ENCODE results near the gene C1QL4.

- TF ChIP-seq CTCF (IDR thresholded peaks at IDR 0.05) (no peak), POLR2AphosphoS5 (IDR thresholded peaks at IDR 0.05; ENCODE audit: insufficient read depth in 1 of 2, low read depth in 1 of 2) (no peak), POLR2A (IDR thresholded peaks at IDR 0.05) (no peak)
These were observed 28.6 kb upstream of the C1QL4 start for GRCh38 chr12:49365542-49365941.

Measured in vagina (tissue), 2 donors.